HepG2 (cell line): Measurements from ENCODE around the gene TTC24.

ENCODE experiments used
- ARID3A ChIP-seq: IDR thresholded peaks from 2 replicates; pipeline ENCODE4 v1.6.1; 2012; ENCODE audit warnings: low read depth, low read length, improper control_type of control experiment
- CTCF ChIP-seq: sonication (generic); formaldehyde crosslinking; IDR thresholded peaks from 2 replicates; pipeline ENCODE4 v1.5.0; 2020; ENCODE audit warnings: mild to moderate bottlenecking, missing genetic modification reagents, moderate library complexity
- EZH2 ChIP-seq: conservative IDR thresholded peaks from 2 replicates; pipeline ENCODE4 v1.6.1; 2012; ENCODE audit warnings: mild to moderate bottlenecking, low read depth, low read length, moderate library complexity
- HNRNPLL ChIP-seq: fragments of 200-400 bp; formaldehyde crosslinking; IDR thresholded peaks from 2 replicates; pipeline ENCODE4 v1.6.1; 2017; ENCODE audit warnings: mild to moderate bottlenecking, low read depth, low read length; ENCODE audit not compliant: poor library complexity, severe bottlenecking
- NFE2L1 ChIP-seq: sonication (generic); formaldehyde crosslinking; IDR thresholded peaks from 2 replicates; pipeline ENCODE4 v1.4.0; 2020; ENCODE audit warnings: missing genetic modification reagents, mild to moderate bottlenecking, borderline replicate concordance
- TCF12 ChIP-seq, 2 experiments: fragments of 450-650 bp in 1 of 2; sonication (generic) in 1 of 2; formaldehyde crosslinking in 1 of 2; IDR thresholded peaks; 2 replicates each; pipeline versions ENCODE4 v1.6.1 to v1.8.0; 2017 to 2022; ENCODE audit warnings: antibody characterized with exemption in 1 of 2, mild to moderate bottlenecking in 1 of 2, missing genetic modification reagents in 1 of 2, moderate library complexity in 1 of 2

GRCh38 chr1:156590326-156591180, 11.0 kb downstream of the TTC24 start:
- TF ChIP-seq TCF12 (IDR thresholded peaks at IDR 0.05) = no peak
- TF ChIP-seq TCF12 (CRISPR knock-in tag; IDR thresholded peaks at IDR 0.05) = no peak
- no peak for TF ChIP-seq CTCF (CRISPR knock-in tag)
- no peak for TF ChIP-seq EZH2
- no peak for TF ChIP-seq NFE2L1
- TF ChIP-seq HNRNPLL = no peak
- no peak for TF ChIP-seq ARID3A
